Midbrain (tissue), 1 donor: ENCODE measurements around the gene ZNF341.

Experiments
- DNase-seq: peaks from one replicate; lab custom pipeline; 2025; lab: John Stamatoyannopoulos, UW

Gene ZNF341

DNA sequence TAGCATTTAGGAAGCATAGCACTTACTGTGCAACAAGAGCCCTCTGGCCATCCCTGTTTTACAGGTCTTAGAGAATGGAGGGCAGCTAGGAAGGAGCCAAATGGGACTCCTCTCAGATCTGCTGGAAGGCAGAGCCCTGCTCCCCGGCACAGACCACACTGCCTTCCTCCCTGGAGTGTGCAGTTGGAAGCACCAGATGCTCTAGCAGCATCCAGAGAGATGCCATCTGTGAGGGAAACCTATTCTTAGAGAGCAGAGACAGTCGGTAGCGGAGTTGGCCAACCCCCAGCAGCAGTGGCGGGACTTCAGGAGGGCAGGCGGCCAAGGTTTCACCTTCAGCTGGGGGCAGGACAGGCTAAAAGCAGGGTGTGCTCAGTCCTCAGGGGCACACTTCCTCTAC is 28.9 kb upstream of the ZNF341 start:
- DNase-seq, result no peak

DNA sequence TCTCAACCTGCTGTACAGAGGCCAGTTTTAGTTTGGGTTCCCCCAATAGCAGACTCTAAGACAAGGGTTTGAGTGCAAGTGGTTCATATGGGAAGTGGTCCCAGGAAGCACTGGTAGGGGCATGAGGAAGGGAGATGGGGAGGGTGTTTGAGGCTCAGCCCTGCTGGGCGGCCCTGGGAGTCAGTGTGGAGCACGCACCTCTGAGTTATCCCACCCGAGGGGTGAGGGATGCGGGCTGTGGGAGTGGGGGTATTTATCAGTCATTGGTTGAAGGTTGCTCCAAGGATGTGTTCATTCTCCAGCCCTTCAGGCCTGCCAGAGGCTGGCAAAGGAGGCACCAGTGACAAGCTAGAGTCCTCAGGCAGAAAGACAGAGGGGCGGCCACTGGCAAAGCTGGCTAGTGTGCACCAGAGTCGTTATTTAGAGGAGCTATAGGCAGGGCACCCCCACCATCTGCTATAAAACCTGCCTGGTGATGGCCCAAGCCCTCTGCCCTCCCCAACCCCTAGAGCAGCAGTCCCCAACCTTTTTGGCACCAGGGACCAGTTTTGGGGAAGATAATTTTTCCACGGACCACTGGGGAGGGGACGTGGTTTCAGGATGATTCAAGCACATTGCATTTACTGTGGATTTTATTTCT is 28.2 kb upstream of the ZNF341 start:
- DNase-seq, result no peak

DNA sequence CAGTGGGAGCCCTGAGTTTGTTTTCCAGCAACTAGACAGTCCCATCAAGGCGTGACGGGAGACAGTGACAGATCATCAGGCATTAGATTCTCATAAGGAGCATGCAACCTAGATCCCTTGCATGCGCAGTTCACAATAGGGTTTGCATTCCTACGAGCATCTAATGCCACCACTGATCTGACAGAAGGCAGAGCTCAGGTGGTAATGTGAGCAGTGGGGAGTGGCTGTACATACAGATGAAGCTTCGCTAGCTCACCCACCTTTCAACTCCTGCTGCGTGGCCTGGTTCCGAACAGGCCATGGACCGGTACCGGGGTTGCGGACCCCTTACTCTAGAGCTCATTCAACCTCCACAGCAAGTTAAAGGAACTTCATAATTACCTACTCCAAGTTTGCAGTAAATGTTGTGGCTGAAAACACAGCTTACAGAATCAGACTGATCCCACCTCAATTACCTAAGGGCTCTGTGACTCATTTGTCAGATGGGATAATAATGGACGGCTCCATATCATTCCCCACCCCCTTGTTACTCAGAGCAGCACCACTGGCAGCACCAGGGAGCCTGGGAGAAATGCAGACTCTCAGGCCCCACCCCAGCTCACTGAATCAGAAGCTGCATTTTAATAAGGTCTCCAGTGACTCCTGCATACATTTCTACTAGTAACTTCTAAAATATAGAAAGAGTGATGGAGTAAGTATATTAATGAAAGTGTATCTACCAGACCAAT is 27.4 kb upstream of the ZNF341 start:
- no peak for DNase-seq

DNA sequence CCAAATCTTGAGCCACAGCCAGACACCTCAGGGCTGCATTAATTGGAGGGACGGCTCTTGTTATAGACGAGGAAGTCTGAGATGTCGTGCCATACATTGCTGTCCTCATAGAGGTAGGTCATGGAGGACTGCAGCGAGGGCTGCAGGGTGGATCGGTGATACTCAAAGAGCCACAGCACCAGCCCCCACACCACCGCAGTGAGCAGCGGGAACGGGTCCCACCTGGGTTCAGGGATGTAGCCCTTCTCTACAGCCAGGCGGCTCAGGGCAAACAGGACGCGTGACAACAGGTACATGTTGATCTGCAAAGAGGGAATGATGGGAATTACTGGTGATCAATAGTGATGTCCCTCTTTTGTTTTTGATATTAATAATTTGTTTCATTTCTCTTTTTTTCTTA is 24.1 kb upstream of the ZNF341 start:
- no peak for DNase-seq

DNA sequence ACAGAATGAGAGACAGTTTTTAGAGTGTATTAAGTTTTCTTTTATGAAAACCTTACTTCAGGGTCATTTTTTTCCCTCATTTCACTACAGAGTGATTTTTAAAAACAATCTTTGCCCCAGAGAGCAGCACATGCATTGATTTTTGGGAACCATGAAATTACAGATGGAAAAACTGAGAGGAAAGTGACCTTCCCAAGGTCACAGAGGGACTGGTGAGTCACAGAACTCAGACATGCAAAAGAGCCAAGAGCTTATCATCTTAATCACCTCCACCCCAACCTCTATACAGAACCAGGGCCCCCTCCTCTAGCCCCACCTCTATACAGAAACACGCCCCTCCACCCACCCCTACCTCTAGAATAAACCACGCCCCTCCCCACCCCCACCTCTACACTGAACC is 22.4 kb upstream of the ZNF341 start:
- no peak for DNase-seq

DNA sequence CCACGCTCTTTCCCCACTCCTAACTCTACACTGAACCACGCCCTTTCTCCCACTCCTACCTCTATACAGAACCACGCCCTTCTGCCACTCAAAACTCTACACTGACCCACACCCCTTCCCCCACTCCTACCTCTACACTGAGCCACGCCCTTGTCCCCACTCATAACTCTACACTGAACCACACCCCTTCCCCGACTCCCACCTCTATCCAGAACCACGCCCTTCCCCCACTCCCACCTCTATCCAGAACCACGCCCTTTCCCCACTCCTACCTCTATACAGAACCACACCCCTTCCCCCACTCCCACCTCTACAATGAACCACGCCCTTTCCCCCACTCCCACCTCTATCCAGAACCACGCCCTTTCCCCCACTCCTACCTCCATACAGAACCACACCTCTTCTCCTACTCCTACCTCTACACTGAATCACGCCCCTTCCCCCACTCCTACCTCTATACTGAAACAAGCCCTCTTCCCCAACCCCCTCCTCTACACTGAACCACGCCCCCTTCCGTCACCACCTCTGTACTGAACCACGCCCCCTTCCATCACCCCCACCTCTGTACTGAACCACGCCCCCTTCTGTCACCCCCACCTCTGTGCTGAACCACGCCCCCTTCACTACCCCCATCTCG is 21.8 kb upstream of the ZNF341 start:
- no peak for DNase-seq

DNA sequence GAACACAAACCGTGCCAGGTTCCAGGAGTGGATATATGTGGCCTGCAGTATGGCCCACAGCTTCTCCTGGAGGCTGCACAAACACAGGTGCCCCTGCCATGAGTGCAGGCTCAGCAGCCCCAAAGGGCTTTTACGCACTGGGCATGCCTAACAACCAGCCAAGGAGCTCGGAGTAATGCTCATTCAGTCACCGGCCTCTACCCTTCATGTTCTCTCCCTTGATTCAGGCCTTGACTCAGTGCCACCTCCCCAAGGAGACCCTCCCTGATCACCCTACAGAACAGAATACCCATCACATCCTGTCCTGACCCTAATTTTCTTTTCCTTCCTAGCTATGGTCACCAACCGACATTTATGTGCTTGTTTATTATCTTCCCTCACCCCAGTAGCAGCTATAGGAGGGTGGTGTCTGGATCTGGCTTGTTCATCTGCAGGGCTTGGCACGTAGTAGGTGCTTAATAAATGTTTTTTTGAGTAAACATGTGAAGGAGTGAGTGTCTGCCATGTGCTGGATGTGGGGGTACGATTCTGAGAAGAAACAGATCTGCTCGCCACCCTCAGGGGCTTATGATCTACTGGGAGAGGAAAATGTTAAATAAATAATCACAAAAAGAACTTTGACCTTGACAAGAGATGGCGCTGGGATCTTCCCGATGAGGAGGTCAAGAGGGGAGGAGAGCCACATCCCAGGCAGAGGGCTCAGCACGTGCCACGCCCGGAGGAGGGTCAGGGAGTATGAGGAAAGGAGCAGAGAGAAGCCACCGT is 20.9 kb upstream of the ZNF341 start:
- DNase-seq, result no peak

DNA sequence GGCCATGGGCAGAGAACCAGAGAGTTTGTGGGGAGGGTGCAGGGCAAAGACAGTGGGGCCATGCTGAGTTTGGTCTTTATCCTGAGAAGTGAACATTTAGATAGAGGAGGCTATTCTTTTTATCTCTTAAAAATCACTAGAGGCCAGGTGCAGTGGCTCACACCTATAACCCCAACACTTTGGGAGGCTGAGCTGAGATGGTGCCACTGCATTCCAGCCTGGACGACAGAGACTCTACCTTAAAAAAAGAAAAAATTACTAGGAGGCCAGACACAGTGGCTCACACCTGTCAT is 20.4 kb upstream of the ZNF341 start:
- no peak for DNase-seq

DNA sequence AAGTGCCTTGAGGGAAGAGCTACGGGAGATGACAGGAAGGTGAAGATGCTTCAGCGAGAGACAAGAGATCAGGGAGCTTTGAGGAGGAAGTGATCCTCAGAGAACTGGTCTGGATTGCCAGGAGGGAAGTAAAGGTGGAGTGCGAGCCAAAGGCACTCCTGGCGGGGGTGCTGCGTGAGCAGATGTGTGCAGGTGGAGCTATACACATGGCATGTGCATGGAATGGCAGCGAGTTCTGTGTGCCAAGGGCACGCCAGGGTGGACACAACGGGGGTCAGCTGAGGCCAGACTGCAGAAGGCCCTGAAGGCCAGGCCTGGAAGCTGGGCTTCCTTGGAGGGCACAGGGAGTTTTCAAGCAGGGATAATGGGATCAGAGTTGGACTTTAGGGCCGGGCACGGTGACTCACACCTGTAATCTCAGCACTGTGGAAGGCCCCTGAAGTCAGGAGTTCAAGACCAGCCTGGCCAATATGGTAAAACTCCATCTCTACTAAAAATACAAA is 17.9 kb upstream of the ZNF341 start:
- DNase-seq, result no peak

DNA sequence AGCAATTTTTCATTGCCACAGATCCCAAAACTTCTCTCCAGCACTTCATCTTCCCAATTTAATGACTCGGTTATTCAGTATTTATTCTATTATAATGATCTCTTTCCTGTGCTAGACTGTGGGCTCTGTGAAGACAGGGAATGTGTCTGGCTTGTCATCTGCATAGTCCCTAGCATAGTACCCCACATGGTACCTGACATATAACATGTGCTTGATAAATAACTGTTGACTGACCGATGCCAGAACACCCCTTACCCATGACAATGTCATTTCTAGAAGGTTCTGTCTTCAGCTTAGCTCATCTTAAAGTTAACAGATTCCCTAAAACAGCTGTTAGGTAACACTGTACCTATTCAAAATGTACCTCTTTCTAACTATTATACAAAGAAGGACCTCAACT is 15.3 kb upstream of the ZNF341 start:
- no peak for DNase-seq

DNA sequence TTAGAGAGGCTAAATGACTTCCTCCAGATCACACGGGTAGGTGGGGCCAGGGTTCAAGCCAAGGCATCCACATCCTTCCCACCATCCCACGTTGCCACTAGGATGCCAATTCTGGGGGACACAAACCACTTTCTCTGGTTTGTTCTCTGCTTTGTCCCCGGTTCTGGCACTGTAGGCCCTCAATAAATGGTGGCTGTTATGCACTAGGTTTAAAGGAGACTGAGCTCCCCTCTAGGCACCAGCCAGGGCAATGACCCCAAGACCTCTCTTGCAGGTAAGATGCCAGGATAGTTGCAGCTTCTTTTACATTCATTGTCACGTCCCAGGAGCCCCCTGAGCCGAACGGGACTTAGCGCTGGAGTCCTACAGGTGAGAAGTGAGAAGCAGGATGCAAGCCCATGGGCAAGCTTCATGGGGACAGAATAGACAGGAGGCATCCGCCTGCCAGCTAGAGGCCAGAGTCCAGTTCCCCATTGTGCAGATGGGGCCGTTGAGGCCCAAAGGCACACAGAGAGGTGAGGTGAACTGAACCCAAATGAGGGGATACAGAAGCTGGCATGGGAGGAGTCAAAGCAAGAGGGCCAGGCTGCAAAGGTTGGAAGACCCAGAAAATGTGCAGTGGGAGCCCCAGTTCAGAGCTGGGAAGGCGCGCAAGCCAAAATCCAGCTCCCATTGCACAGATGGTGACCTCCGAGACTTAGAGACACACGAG is 12.4 kb upstream of the ZNF341 start:
- DNase-seq, result no peak

DNA sequence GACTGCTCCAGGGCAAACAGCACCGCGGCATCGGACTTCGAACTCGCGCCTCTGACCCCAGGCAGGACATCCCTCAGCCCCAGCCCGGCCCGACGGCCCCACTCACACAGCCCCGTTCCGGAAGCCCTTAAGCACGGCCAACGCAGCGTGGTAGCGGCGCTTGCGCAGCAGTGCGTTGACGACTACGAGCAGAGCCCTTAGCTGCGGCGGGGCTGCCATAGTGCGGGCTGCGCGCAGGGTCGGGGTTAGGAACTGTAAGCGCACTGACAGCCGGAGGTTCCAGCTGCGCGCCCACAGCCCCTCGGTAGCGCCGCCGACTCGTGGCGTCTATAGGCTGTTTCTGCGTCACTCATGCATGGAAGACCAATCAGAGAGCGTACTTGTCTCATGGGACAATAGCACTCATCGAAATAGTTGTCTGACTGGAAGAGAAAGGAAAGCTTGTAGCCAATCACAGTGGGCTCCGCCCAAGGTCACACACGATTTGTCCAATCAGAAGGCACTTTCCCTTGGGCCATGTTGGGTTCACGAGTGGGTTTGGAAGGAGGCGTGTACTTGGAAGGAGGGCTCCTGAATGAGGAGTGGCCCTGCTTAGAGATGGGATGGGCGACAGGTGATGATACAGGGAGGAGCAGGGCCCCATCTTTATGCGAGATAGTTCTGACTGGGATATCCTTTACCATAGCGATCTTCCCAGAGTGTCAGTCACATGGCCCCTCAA is 11.6 kb upstream of the ZNF341 start, which contains the start of gene PXMP4:
Gene PXMP4, minus strand, starts transcription at position 322 of the 721 bp plus-strand sequence. Its CDS starts 103 bp downstream, at position 219.
- peak; percentile 97 for DNase-seq

DNA sequence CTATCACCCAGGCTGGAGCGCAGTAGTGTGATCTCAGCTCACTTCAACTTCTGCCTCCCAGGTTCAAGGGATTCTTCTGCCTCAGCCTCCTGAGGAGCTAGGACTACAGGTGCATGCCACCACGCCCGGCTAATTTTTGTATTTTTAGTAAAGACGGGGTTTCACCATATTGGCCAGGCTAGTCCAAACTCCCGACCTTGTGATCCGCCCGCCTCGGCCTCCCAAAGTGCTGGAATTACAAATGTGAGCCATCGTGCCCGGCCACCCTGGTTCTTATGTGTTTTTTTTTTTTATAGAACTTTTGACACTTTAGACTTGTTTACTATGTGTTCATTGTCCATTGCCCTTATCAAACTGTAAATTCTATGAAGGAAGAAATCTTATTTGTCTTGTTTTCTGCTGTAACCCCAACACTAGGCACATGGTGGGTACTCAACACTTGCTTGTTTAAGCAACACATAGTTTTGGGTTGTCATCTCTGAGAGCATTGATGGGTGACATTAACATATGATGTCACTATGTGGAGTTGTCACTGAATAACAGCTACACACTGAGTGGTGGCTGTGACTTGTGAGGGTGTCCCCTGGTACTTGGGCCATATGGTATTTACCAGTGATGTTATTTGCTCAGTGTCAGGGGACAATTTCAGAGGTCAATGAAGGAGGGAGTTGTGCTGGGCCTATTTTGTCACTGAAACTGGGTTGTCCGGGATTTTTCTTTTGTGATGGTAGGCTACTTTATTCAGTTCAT is 10.2 kb upstream of the ZNF341 start:
- no peak for DNase-seq

DNA sequence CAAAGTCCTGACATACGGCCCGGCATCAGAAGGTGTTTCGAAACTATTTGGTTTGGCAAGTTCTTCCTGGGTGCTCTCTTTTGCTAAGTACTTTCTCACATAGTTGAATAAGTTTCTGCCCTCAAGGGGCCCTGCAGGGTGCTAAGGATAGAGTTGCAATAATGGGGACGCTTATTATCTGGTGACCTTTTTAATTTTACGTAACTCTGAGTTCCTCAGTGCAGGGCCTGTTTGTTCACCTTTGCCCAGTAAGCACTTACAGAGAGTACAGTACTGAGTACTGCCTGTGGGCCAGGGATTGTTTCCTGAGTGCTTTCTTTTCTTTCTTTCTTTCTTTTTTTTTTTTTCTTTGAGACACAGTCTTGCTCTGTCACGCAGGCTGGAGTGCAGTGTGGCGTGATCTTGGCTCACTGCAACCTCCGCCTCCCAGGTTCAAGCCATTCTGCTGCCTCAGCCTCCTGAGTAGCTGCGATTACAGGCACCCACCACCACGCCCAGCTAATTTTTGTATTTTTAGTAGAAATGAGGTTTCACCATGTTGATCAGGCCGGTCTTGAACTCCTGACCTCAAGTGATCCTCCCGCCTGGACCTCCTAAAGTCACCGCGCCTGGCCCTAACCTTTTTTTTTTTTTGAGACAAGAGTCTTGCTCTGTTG is 7.2 kb upstream of the ZNF341 start:
- DNase-seq, result no peak

DNA sequence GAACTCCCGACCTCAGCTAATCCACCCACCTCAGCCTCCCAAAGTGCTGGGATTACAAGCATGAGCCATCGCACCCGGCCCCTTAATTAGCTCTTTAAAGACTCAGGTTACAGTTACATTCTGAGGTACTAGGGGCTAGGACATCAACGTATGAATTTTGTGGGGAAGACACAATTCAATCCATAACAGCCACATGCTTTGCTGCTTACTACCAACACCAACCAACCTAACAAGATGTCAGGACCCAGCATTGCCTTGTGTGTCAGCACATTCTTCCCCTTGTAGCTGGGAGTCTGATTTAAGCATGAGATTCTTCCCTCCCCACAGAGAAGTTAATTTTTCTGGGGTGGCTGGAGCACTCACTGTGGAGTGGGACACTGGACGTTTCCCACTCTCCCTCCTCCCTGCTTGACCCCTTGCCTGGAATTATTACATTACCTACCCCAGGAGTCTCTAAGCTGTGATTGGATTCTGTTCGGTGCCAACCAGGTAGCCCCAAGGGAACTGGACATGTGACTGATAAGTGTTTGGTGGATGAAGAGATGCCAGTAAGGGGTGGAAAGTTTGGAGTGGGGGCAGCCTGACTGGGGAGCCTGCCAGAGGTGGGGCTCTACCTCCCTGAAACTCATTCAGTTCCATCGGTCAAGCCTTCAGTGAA is 6.1 kb upstream of the ZNF341 start:
- DNase-seq, result no peak

DNA sequence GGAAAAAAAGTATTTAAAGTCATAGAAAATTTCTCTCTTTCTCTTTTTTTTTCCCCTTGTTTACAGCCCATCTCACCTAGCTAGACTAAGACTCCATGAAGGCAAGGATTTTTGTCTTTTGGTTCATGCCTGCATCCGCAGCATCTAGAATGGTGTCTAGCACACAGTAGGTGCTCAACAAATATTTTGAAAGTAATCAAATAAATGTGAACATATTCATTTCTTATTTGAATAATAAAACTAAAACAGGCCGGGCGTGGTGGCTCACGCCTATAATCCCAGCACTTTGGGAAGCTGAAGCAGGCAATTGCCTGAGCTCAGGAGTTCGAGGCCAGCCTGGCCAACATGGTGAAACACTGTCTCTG is 4.7 kb upstream of the ZNF341 start:
- DNase-seq, result no peak

DNA sequence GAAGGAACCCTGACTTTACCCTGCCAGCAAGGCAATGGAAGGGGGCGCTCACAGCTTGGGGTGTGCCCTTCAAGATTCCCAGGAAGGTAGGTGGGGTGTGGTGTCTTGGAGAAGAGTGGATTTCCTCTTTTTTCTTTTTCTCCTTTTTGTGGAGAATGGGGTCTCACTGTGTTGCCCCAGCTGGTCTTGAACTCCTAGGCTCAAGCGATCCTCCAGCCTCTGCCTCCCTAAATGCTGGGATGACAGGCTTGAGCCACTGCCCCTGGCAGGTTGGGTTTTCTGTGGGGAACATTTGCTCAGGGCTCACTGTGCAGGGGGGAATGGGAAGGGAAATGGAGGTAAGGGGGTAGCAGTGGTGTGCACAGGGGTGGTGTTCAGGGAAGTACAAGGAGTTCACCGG is 4.0 kb upstream of the ZNF341 start:
- no peak for DNase-seq

DNA sequence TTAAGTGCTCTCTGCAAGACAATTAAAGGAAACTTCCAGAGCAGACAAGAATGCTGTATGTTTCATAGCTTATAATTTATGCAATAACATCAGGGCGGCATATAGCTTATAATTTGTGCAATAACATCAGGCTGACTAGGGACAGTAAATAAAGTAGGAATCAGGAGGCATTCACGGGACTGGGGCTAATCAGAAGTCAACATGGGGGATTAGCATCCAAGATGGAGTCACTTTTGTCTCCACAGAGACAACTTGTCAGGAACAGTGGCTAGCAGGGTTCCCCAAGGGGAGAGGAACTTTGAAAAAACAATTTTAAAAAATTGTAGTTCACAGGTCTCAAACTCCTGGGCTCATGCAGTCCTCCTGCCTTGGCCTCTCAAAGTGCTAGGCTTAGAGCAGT is 3.3 kb upstream of the ZNF341 start:
- no peak for DNase-seq

DNA sequence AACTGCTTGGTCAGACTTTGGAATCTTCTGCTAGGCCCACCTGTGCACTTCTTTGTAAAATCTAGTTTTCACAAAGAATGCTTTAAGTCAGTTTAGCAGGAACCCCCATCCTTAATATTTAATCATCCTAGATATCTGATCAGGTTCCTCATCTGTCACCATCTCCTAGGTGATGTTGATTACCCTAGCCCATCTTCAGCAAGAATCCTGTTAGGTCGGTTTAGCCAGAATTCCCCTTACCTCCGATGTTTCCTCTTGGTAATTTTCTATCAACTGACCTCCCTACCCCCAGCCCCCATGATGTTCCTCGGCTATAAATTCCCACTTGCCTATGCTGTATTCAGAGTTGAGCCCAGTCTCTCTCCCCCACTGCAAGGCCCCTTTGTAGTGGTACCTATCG is 2.7 kb upstream of the ZNF341 start:
- no peak for DNase-seq
